C4-2B (cell line): Measurements from ENCODE around the gene INF2.

ENCODE experiments used
- CTCF ChIP-seq: fragments of 450-650 bp; conservative IDR thresholded peaks from 2 replicates; pipeline ENCODE4 v1.5.1; 2017; ENCODE audit warnings: mild to moderate bottlenecking
- ZFX ChIP-seq: fragments of 450-650 bp; IDR thresholded peaks from 2 replicates; pipeline ENCODE4 v1.6.1; 2017

- TF ChIP-seq CTCF (no peak), ZFX (no peak)
Measured at GRCh38 chr14:104700225-104700651, 10.8 kb downstream of the INF2 start.
